PC-9 (cell line): ENCODE results near the gene LHFPL2. TPM values are rescaled to one million over a fixed set of nuclear protein-coding genes. Genes with fewer than 3 reads are reported as not detected.

Experiments
- BruUV-seq: library from RNA; stranded (reverse); fragments of 400-500 nt; replicated peaks from 2 replicates; lab custom pipeline; 2021; lab: Mats Ljungman, UMichigan
- CTCF ChIA-PET: fragments of 300-600 bp; sonication (Branson Sonifier 250); formaldehyde crosslinking; loops from one replicate; lab custom pipeline; 2022; ENCODE audit warnings: antibody characterized with exemption; lab: Charles Lee
- POLR2A ChIA-PET: fragments of 300-600 bp; sonication (Branson Sonifier 250); formaldehyde crosslinking; loops from one replicate; lab custom pipeline; 2022; ENCODE audit warnings: antibody characterized with exemption; ENCODE audit not compliant: unreplicated experiment; lab: Charles Lee
- DNase-seq, 2 experiments: peaks; one replicate each; pipeline versions ENCODE4 v3.0.0 to v3.0.0-alpha.2; 2015 to 2022; ENCODE audit warnings: mixed read lengths in 1 of 2
- H2AFZ ChIP-seq: fragments of 200-600 bp; sonication (generic); 2 replicates; pipeline ENCODE4 v1.8.1; 2017; ENCODE audit warnings: antibody characterized with exemption
- H3F3A ChIP-seq: fragments of 200-600 bp; sonication (generic); 2 replicates; pipeline ENCODE4 v1.8.1; 2017; ENCODE audit warnings: antibody characterized with exemption, mild to moderate bottlenecking, low read depth; ENCODE audit not compliant: insufficient read depth
- H3K27ac ChIP-seq: fragments of 200-600 bp; sonication (generic); 2 replicates; pipeline ENCODE4 v1.6.1; 2016; ENCODE audit warnings: mixed run types
- H3K27me3 ChIP-seq: fragments of 200-600 bp; sonication (generic); 2 replicates; pipeline ENCODE4 v1.6.1; 2016; ENCODE audit warnings: low read depth, mixed run types; ENCODE audit not compliant: insufficient read depth
- H3K36me3 ChIP-seq: fragments of 200-600 bp; sonication (generic); 2 replicates; pipeline ENCODE4 v1.6.1; 2016; ENCODE audit warnings: low read depth, mixed run types
- H3K4me1 ChIP-seq: fragments of 200-600 bp; sonication (generic); replicated peaks from 2 replicates; pipeline ENCODE4 v1.6.1; 2016; ENCODE audit warnings: mixed run types; ENCODE audit not compliant: insufficient read depth
- H3K4me2 ChIP-seq: fragments of 200-600 bp; sonication (generic); 2 replicates; pipeline ENCODE4 v1.6.1; 2017; ENCODE audit warnings: mixed run types
- H3K4me3 ChIP-seq: fragments of 200-600 bp; sonication (generic); 2 replicates; pipeline ENCODE4 v1.6.1; 2016; ENCODE audit warnings: mixed run types
- H3K79me2 ChIP-seq: fragments of 200-600 bp; sonication (generic); 2 replicates; pipeline ENCODE4 v1.6.1; 2017; ENCODE audit warnings: low read depth, mixed run types
- H3K9me2 ChIP-seq: fragments of 200-600 bp; sonication (generic); 2 replicates; pipeline ENCODE4 v1.8.1; 2017; ENCODE audit warnings: mild to moderate bottlenecking; ENCODE audit not compliant: insufficient read depth
- H3K9me3 ChIP-seq: fragments of 200-600 bp; sonication (generic); 2 replicates; pipeline ENCODE4 v1.8.1; 2016; ENCODE audit warnings: low read depth; ENCODE audit not compliant: insufficient read depth
- H4K20me1 ChIP-seq: fragments of 200-600 bp; sonication (generic); 2 replicates; pipeline ENCODE4 v1.8.1; 2017; ENCODE audit not compliant: insufficient read depth
- CTCF ChIP-seq: fragments of 200-600 bp; sonication (generic); conservative IDR thresholded peaks from 2 replicates; pipeline ENCODE4 v1.6.1; 2017; ENCODE audit warnings: mixed run types, antibody characterized with exemption, mild to moderate bottlenecking, moderate library complexity
- EZH2 ChIP-seq: fragments of 200-600 bp; sonication (generic); IDR thresholded peaks from 2 replicates; pipeline ENCODE4 v1.8.0; 2017; ENCODE audit warnings: antibody characterized with exemption, low read depth
- intact Hi-C: fragments of 100-400 bp; cut with micrococcal nuclease; formaldehyde crosslinking; loops from one replicate; pipeline ENCODE4 v1.10.0; 2022; ENCODE audit not compliant: unreplicated experiment
- total RNA-seq: library from RNA; stranded (reverse); gene quantifications from 2 replicates; pipeline ENCODE4 v1.2.3, GENCODE V29; 2021

Gene LHFPL2
- total RNA-seq, 1 experiment from 2014 or later, result 10.1 TPM

- Histone ChIP-seq H3K36me3 (no peaks in the 10 kb centered on the region), H3K4me3 (no peak overlapping the region), H2AFZ (no peak overlapping the region), H3K9me3 (no peaks in the 10 kb centered on the region), H3F3A (peaks cover under 1% of the 10 kb centered on the region), H3K27ac (no peak overlapping the region), H4K20me1 (no peaks in the 10 kb centered on the region), H3K27me3 (no peaks in the 10 kb centered on the region), H3K4me1 (peaks cover 14% of the 10 kb centered on the region), H3K9me2 (no peaks in the 10 kb centered on the region), H3K4me2 (no peak overlapping the region), H3K79me2 (no peaks in the 10 kb centered on the region)
- TF ChIP-seq EZH2, result no peak
- no peak for TF ChIP-seq CTCF
- intact Hi-C loops, result no loop called here
- DNase-seq, result no peak
- BruUV-seq, result no TSS peak
- ChIA-PET POLR2A (no interaction called here), CTCF (no interaction called here)
Measured at GRCh38 chr5:78672154-78672553, 23.6 kb upstream of the LHFPL2 start.

- no peaks in the 10 kb centered on the region for H3K79me2 ChIP-seq
- no peaks in the 10 kb centered on the region for H3K36me3 ChIP-seq
- no peaks in the 10 kb centered on the region; the same call in 1 of the 2 replicates for H3F3A ChIP-seq
- H4K20me1 ChIP-seq, result no peaks in the 10 kb centered on the region
- peaks cover 8% of the 10 kb centered on the region; the same call in 1 of the 2 replicates for H3K4me1 ChIP-seq
- no peaks in the 10 kb centered on the region for H3K27me3 ChIP-seq
- H3K4me2 ChIP-seq, result no peak overlapping the region
- TF ChIP-seq CTCF, result no peak
- TF ChIP-seq EZH2, result no peak
- DNase-seq, result no peak
- no peak overlapping the region for H3K27ac ChIP-seq
- POLR2A ChIA-PET, result no interaction called here
- H2AFZ ChIP-seq, result no peak overlapping the region
- BruUV-seq, result no TSS peak
- no peak overlapping the region for H3K4me3 ChIP-seq
- H3K9me3 ChIP-seq, result no peaks in the 10 kb centered on the region
- H3K9me2 ChIP-seq, result no peaks in the 10 kb centered on the region
- intact Hi-C loops, result no loop called here
- CTCF ChIA-PET, result no interaction called here
Measured at GRCh38 chr5:78671609-78672008, 23.0 kb upstream of the LHFPL2 start.

- Histone ChIP-seq H3K36me3 (no peaks in the 10 kb centered on the region), H3K27ac (no peak overlapping the region), H3K9me2 (no peaks in the 10 kb centered on the region), H3K4me1 (0 out of 2 replicates have a peak, but pooled peaks cover 7% of the 10 kb centered on the region), H3K79me2 (no peaks in the 10 kb centered on the region), H3K9me3 (no peaks in the 10 kb centered on the region), H2AFZ (no peak overlapping the region), H4K20me1 (no peaks in the 10 kb centered on the region), H3K27me3 (no peaks in the 10 kb centered on the region), H3F3A (no peaks in the 10 kb centered on the region; the same call in 1 of the 2 replicates), H3K4me2 (no peak overlapping the region), H3K4me3 (no peak overlapping the region)
- no peak for TF ChIP-seq EZH2
- no peak for TF ChIP-seq CTCF
- POLR2A ChIA-PET, result interaction anchor here (0.7 kb wide), 1 partner anchor 1090 kb away, joined by 3 read pairs; no protein-coding TSS in a partner anchor
- DNase-seq, result no peak
- intact Hi-C loops, result no loop called here
- no TSS peak for BruUV-seq
- CTCF ChIA-PET, result no interaction called here
Measured at GRCh38 chr5:78670701-78671269, 22.2 kb upstream of the LHFPL2 start.
